Tongue (tissue), 2 donors: ENCODE results near the gene KDM6A. TPM values are rescaled to one million over a fixed set of nuclear protein-coding genes. Genes with fewer than 3 reads are reported as not detected.
"Not testable (repeated sequence)": the region's sequence is repeated elsewhere in the genome, so short reads cannot be mapped to it uniquely, and the experiment has no call there.

Source experiments
- DNase-seq: peaks from one replicate; pipeline ENCODE4 v3.0.0-alpha.2; 2015
- total RNA-seq: library from RNA; depleted of rRNA; stranded (reverse); fragments of >200 nt; gene quantifications from one replicate; pipeline ENCODE4 v1.2.3, GENCODE V29; 2014

KDM6A gene
- total RNA-seq, 1 donor from 2014 or later = 53.3 TPM

DNA sequence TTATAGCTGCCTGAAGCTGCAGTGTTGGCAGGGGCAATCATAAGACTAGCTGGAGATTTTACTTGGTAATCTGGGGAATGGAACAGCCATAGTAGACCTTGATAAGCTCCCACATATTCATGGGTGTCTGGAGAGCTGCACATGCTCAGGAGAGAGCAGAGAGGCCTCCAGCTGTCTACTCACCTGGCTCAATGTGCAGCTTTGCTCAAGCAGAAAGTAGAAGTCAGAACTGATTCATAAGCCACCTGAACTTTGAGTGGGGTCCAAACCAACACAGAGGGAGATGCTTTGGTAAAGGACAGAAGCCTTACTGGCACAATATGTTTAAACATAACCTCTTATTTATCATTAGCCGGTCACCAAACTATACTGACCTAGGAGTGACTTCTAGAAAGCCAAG is 54.4 kb downstream of the KDM6A start:
- no peak for DNase-seq

DNA sequence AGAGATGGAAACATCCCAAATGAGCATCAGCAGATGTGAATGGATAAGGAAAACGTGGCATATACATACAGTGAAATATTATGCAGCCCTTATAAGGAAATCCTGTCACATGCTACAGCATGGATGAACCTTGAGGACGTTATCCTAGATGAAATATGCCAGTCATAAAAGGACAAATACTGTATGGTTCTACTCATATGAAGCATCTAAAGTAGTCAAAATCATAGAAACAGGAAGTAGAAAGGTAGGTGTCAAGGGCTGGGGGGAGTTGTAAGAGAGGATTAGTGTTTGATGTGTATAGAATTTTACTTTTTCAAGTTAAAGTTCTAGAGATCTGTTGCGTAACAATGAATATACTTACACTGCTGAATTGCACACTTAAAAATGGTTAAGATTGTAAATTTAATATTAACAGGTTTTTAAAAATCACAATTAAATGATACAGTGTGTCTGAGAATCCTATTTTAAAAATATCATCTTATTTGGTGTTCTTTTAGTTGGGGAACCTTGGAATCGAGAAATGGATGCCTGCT is 58.5 kb downstream of the KDM6A start:
- DNase-seq = no peak

DNA sequence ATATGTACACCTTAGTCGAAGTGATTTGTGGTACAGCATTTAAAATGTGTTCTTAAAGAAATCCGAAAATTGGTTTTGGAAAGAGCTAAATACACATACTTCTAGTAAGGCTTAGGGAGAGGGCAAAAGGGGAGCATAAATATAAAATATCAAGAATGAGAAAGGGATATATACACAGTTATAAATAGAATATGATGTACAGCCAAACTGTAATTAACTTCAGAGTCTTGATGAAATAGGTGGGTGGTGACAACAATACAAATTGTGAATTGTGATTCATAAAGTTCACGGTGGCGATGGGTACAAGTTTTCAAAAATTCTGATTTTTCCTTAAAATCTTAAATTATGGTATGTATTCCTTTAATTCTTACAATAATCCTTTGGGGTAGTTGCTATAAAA is 62.2 kb downstream of the KDM6A start:
- no peak for DNase-seq

DNA sequence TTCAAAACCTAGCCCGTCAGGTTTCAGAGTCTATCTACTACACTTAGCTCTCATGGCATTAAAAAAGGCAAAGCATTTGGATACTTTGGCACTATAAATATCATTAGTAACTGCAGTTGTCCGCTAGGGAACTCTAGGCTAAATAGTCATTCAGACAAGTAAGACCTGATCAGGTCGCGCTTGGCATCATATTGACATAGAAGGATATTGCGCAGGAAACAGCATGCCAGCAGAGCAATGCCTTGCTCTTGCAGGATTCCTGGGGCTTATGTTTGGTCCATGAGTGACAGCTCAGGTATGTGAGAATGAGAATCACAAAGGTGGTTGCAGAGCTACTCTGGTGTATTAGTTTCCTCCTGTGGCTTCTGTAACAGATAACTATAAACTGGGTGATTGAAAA is 62.7 kb downstream of the KDM6A start:
- DNase-seq = no peak

DNA sequence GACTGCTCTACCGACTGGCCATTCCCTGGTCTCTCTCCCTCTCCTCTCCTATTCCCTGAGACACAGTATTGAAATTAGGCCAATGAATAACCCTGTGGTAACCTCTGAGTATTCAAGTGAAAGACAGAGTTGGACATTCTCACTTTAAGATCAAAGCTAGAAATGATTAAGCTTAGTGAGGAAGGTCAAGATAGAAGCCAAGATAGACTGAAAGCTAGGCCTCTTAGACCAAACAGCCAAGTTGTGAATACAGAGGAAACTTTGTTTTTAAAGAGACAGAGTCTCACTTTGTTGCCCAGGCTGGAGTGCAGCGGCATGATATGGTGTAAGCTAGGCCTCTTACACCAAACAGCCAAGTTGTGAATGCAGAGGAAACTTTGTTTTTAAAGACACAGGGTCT is 64.6 kb downstream of the KDM6A start:
- no peak for DNase-seq

DNA sequence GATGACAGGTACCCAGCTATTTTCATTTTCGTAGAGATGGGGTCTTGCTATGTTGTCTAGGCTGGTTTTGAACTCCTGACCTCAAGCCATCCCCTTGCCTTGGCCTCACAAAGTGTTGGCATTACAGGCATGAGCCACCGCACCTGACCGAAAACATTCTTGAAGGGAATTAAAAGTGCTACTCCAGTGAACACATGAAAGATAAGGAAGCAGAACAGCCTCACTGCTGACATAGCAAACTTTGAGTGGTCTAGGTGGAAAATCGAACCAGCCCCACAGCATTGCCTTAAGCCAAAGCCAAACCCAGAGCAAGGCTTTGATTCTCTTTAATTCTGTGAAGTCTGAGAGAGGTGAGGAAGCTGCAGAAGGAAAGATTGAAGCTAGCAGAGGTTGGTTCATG is 65.1 kb downstream of the KDM6A start:
- DNase-seq = no peak

DNA sequence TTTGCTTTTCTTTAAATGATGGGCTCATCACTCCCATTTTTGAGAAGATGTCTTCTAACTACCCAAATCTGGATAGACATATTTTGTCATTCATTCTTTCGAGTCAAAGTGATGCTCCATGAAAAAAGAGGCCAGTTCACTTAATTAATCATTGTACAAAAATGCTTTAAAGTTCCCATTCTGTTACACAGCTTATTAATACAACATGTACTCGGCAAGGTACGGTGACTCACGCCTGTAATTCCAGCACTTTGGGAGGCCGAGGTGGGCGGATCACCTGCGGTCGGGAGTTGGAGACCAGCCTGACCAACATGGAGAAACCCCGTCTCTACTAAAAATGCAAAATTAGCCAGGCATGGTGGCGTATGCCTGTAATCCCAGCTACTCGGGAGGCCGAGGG is 67.6 kb downstream of the KDM6A start:
- DNase-seq = not testable (repeated sequence)

DNA sequence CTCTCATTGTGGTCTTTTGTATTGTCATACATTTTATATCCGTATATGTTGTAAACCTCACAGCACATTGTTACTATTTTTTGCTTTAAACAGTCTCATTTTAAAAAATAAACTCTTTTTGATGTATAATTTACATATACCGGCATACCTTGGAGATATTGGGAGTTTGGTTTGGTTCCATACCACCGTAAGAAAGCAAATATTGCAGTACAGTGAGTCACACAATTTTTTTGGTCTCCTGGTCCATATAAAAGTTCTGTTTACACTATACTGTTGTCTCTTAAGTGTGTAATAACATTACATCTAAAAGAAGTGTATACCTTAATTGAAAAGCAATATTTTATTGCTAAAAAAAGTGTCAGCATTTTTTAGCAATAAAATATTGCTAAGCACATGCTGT is 70.0 kb downstream of the KDM6A start:
- DNase-seq = no peak

DNA sequence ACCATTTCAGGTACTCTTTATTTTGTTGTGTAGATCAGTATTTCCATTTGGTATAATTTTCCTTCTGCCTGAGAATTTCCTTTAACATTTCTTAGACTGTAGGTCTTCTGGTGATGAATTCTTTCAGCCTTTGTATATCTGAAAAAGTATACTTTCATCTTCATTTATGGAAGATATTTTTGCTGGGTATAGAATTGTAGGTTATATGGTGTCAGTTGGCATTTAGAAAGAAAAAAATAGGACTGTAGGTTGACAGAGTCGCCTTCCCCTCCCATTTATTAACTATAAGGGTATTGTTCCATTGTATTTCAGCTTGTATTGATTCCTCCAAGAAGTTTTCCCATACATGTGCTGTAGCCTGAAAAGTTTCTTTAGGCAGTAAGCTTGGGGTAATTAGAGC is 71.9 kb downstream of the KDM6A start:
- no peak for DNase-seq

DNA sequence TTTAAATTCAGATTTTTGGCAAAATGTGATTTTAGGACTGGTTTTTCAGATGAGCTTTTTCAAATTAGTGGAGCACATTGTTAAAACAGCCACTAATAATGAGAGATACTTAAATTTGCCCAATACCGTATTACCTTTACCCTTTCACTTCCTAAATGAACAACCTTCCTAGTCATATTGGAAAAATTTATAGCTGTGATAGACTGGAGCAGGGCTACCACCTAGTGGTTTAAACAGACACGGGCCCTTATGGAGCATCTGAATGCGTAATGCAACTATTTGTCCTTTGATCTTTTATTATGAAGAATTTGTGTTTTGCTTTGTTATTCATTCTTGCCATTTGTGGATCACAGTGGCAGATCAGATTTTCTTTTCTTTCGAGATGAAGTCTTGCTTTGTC is 72.7 kb downstream of the KDM6A start:
- no peak for DNase-seq

DNA sequence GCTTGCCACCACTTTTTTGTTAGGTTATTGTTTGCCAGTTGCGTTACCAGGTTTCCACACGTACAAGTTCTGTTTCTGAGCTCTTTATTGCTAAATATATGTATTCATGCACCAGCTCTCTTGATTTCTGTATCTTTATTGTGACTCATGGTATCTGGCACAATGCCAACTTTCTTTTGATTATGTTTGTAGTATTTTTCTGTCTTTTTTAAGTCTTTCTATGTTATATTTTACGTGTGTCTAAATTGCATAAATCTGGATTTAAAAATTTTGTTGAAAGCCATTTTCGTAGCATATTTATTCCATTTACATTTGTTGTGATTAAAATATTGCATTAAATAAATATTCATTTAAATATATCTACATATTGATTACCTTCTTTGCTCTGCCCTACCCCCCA is 73.8 kb downstream of the KDM6A start:
- no peak for DNase-seq

DNA sequence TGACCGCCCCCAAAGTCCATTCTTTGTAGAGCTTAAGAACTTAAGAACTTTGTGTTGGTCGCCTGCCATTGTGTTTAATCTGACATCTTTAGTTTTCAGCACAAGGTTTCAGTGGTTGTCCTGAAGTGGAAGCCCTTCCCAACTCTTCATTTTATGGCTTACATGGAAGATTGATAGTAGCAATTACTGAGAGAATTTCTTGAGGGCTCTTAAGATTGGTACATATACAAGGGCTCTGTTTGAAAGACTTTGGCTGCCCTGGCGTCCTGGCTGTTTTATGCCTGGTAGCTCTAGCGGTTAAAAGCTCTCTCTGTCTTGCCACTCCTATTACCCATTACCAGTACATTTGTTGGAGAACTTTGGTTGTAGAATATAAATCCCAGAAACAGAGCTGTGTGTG is 75.0 kb downstream of the KDM6A start:
- no peak for DNase-seq

DNA sequence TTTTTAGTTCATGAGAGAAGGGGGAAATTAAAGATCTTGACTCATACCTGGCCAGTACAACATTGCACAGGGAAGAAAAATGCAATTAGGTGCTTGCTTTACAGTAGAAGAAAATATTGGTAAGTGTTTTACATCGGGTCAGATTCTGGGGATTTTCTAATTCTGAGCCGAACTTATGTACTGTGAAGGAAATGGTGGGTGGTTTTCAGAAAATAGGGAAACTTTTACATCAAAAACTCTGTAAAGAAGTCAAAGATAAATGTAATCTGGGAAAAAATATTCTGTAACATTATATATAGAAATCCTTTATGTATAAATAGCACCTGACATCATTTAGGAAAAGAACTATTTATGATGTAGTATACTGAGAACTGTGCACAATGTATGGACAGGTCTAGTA is 75.4 kb downstream of the KDM6A start:
- no peak for DNase-seq

DNA sequence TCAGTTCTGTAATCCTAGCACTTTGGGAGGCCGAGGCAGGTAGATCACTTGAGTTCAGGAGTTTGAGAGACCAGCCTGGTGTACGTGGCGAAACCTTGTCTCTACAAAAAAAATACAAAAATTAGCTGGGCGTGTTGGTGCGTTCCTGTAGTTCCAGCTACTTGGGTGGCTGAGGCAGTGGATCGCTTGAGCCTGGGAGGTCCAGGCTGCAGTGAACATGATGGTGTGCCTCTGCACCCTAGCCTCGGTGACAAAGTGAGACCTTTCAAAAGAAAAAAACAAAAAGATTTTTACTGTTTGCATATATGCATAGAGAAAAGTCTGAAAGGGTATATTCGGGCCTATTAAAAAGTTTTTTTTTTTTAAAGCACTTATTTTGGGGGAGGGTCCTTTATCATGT is 76.1 kb downstream of the KDM6A start:
- DNase-seq = no peak

DNA sequence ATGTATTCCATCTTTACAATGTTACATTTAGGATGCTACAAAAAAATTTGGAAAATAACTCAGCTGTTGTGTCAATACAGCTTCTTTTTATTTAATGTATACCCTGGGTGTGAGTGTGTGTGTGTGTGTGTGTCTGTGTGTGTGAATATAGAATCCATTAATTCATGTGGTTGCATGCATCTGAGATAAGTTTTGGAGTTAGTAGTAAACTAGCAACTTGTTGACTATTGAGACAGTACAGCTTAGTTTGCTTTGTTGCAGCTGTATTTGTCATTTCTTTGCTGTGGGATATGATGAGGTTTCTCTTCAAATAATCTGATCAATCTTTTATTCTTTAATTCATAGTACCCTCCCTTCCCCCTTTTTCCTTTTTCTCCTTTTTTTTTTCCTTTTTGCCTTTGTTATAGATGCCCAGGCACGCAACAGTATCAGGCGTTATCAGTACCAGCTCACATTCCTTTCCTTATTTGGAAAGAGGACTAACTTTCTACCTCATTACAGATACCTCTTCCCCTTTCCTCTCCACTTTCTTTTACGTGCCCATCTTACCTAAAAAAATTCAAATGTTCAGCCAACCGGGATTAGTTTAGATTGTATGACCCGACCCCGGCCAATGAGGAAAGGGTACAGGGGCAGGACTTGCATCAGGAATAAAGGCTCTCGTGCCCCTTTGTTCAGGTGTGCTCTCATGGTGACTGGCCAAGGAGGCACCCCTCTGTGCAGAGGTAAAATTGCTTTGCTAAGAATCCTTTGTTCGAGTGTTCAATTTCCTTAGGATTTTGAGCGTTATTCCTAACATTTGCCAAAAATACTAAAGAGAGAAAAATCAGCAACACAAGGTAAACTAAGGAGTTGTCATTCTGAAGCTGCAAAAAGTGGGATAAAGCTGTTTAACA is 77.7 kb downstream of the KDM6A start:
- not testable (repeated sequence) for DNase-seq

DNA sequence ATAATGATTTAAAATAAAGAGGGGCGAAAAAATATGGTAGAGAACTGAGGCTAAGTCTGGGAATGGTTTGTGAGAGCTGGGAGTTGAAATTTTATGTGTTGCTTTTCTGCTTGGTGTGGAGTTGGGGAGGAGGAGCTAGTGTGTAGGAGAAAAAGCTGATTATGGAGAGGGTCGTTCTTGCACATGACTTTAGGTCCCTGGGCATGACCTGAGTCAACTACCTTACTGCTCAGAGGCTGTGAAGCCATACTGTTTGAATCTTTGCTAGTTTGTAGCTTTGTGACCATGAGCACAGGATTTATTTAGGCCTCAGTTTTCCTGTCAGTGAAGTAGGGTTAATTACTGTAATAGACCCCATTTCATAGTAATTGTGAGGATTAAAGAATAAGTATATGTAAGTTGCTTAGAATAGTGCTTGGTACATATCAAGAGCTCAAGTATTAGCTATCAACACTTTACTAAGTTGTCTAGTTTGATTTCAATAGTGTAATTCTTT is 78.6 kb downstream of the KDM6A start:
- DNase-seq = no peak

DNA sequence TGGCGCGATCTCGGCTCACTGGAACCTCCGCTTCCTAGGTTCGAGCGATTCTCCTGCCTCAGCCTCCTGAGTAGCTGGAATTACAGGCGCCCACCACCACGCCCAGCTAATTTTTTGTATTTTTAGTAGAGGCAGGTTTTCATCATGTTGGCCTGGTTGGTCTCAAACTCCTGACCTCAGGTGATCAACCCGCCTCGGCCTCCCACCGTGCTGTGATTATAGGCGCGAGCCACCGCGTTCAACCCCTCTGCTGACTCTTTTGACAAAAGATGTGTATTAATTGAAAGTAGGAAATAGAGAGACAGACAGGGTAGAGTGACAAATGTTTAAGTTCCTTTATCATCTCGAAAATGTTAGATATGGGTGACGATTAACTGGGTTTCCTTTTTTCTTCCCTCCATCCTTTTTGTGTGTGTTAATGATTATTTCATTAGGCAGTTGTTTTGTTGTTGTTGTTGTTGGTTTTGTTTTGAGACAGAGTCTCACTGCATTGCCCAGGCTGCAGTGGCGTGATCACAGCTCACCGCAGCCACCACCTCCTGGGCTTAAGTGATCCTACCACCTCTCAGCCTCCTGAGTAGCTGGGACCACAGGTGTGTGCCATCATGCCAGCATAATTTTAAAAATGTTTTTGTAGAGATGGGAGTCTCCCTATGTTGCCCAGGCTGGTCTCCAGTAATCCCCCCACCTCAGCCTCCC is 79.5 kb downstream of the KDM6A start:
- no peak for DNase-seq

DNA sequence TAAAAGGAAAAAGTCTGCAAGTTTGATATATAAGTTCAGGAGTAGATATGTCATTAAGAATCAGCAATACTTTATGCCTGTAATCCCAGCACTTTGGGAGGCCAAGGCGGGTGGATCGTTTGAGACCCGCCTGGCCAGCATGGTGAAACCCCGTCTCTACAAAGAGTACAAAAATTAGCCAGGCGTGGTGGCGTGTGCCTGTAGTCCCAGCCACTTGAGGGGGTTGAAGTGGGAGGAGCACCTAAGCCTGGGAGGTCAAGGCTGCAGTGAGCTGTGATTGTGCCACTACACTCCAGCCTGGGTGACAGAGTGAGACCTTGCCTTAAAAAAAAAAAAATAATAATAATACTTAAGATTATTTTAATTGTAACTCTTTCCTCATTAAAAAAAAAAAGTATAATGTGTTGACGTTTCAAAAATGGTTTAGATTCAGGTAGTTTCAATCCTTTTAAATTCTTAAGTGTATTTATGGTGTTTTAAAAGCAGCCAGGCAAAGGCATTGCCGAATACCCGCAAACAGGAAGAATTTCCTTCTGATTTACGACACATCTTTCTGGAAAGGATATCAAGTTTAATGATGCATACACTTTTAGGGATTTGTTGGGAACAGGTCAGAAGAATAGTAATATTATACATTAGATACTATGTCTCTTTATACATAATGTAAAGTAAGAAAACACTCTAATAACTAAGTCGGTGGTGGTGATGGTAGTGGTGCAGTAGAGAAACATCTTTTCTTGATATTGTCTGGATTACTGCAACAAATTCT is 80.9 kb downstream of the KDM6A start:
- no peak for DNase-seq

DNA sequence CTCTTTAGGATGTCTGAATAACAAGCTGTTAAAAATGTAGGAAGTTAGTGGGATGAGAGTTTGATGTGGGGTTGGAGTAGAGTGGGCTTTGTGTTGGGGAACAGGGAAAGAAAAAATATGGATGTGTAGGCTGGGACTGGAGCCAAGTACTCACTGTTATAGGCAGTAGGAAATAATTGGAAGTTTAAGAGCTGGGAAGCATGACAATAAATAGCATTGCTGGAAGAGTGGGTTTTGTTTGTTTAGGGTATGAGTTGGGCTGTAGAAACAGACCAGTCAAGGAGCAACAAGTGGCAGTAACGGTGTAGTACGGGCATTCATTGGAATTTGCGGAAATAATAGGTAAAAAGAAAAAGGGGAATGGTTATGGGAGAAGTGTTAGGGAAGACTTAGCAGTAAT is 81.6 kb downstream of the KDM6A start:
- DNase-seq = peak; percentile 1

DNA sequence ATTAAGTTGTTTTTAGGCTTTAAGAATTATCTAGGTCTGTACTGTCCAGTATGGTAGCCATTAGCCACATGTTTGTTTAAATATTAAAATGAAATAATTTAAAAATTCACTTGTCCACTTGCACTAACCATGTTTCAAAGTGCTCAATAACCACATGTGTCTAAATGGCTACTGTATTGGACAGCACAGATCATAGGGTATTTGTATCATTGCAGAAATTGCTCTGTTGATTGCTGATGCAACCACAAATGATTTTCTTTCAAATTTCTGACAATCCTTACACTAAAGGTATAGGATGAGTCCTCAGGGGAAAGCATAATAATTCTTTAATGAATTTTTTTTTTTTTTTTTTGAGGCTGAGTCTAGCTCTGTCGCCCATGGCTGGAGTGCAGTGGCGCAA is 84.9 kb downstream of the KDM6A start:
- DNase-seq = no peak

DNA sequence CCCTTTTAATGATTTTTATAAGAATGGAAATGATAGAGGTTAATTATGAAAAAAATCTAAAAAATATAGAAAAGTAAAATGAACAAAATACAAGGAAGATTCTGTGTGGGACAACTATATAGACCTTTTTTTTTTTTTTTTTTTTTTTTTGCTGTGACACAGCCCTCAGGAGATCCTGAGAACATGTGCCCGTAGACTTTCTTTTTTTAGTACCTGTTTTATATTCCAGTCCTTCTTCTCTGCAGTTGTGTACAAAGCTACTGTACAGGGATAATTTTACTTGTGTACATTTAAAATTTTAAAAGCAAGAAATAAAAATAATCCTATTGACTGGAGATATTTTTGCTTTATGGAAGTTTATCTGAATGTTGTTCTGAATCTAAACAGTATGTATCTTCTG is 85.5 kb downstream of the KDM6A start:
- no peak for DNase-seq

DNA sequence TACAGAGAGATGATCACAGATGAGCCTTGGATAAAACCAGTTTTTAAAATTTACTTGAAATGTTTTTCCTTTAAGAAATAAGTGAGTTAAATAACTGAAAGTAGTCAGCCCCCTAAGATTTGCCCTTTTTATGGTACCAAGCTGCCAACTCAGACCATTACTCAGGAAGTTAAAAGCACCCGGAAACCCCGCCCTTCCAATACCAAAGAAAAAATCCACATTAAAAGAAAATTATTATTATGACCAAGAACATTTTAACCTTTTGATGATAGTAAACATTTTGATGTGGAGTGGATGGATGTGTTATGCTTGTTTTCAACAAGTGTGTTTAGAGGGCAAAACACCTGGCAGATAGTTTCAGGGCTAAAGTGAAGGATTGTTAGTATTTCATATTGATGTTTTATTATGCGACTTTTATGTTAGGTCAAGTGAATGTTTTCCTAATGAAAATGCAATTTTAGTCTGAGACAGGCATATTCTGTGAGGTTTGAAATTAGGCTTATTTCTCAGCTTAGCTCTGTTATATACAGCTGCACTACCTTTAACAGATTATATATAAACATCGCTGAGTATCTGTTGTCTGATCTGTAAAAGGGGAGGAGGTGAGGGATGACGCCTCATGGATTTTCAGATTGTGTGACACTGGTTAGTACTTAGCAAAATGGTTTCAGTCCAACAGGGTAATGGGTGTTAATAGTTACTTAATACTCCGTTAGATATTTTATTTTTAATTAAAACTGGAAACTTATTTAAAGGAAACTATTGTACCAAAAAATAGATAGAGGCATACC is 89.0 kb downstream of the KDM6A start:
- no peak for DNase-seq
